Activated CD8-positive, alpha-beta memory T cell treated with anti-CD3 and anti-CD28 coated beads for 48 hours (primary cell): ENCODE data around the gene MAP4.
"Not testable (repeated sequence)": the region's sequence is repeated elsewhere in the genome, so short reads cannot be mapped to it uniquely, and the experiment has no call there.

Experiments used
- DNase-seq, 3 experiments: peaks; one replicate each; pipeline ENCODE4 v3.0.0-alpha.2; 2020; ENCODE audit warnings: low read depth in 2 of 3, low spot score in 2 of 3

Gene MAP4

GRCh38 chr3:47847801-47848518 is 168.3 kb downstream of the MAP4 start:
- DNase-seq = no peak

GRCh38 chr3:47847260-47847659 is 169.0 kb downstream of the MAP4 start:
- no peak for DNase-seq

DNA sequence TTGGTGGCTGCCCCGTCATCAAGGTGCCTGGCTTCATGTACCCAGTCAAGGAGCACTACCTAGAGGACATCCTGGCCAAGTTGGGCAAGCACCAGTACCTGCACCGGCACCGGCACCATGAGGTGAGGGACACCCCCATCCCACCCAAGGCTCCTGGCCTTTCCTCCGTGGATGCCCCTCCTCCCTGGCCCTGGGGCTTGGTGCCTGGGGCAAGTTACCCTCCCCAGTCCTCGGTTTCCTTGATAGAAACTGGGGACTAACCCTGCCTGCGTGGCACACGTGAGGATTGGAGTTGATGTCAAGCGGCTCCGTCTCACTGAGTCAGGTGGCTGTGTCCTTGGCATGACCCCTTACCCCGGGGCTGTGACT is 169.4 kb downstream of the MAP4 start:
- no peak for DNase-seq

- DNase-seq = no peak
These were observed 169.9 kb downstream of the MAP4 start for GRCh38 chr3:47846186-47846879.

DNA sequence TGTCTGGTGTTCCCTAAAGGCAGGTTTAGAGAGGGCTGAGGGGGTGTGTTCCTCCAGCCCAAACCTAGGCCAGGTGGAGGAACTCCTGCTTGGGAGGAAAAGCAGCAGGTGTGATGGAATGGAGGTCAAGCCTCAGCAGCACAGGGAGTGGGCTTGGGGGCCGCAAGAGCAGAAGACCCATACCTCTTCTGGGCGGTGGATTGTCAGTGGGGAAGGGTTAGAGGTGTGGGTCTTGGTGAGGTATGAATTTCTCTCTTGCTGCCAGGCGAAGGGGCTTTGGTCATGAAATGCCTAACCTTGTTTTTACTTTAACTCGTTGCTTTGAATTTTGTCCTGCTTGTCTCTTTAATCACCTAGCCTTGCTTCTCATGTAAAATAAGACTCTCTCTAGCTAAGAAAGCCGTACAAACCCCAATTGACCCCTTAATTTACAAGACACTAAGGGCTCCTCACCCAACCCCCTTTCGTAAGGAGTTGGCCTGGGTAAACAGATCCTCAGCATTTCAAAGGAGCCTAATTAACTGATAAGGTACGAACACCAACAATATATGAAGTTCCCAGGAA is 174.3 kb downstream of the MAP4 start:
- no peak for DNase-seq

DNA sequence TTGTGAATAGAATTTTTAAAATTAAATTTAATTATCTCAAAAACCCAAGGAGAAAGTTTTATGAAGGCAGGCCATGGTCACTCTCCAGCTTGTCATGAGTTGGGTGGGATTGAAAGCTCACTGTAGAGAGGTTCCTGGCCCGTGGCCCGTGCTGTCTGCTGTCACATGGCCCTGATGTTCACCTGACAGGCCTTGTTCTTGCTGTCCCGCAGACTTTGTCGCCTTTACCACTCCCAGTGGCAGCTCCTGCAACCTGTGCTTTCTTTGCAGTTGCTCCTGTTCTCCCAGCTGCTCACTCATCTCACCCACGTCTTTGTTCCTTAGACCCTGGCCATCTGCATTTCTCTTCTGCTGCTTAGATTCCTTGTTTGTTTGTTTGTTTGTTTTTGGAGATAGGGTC is 177.7 kb downstream of the MAP4 start:
- no peak for DNase-seq

- no peak for DNase-seq
These were observed 179.2 kb downstream of the MAP4 start for GRCh38 chr3:47836986-47837385.

- DNase-seq = not testable (repeated sequence)
These were observed 186.7 kb downstream of the MAP4 start for GRCh38 chr3:47829482-47829881.

DNA sequence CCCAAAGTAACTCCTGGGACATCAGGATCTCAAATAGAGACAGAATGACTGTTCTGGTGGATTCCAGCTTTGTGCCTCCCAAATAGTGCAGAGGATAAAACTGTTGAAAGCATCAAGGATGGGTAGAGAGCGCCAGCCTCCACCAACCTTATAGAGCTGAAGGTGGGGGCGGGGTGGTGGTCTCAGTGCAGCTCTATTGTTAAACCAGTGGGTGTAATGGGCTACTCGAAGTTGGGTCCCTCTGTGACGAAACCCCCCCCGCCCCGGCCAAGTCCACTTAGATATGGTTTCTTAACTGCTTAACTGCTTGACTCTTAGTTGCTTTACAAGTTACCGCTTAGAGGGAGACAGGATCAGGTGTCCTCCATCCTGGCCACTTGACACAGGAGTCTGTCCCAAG is 190.6 kb downstream of the MAP4 start:
- DNase-seq = no peak

GRCh38 chr3:47824541-47825473 is 191.4 kb downstream of the MAP4 start:
- DNase-seq = peak; percentile 46 to 68 (median 58)

GRCh38 chr3:47817609-47818008 is 198.6 kb downstream of the MAP4 start:
- DNase-seq = no peak

DNA sequence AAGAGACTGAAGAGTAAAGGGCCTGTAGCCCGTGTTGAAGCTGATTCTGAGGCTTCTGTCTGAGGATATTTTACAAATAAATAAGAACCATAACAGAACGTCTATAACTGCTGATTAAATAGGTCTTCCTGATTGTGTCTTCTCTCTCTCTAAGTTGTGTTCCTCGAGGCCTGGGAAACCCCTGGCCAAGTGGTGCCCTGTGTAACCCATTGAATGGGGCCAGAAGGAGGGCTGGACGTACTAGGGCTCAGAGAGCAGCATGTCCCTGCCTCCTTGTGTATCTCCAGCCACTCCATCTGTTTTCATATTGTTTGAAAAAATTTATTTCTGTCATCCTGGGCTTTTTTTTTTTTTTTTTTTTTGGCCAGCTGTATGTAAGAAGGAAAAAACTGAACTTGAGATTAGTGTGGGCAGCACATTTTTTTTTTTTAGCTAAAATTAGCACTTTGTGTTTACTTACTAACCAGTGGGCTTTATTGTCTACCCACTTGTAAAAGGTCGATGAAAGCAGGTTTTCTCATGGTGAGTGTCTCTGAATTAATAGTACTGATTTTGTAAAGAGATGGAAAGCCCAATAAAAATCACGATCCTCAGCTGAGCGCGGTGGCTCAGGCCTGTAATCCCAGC is 202.6 kb downstream of the MAP4 start:
- no peak for DNase-seq

DNA sequence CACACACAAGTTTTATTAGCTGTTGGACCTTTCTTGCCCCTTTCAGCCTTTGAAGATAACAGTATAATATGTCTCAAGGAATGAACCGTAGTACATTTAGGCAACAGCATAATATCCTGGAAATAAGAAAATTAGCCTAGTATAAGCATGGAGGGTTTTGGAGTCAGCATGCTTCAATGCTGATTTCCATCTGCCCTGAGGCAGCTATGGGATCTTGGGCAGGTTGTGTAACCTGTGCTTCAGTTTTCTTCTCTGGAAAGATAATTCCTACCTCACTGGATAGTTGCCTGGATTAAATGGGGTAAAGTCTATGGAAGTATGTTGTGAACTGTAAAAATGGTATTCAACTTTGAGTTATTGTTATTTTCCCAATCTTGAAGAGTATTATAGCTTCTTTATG is 211.6 kb downstream of the MAP4 start:
- no peak for DNase-seq

DNA sequence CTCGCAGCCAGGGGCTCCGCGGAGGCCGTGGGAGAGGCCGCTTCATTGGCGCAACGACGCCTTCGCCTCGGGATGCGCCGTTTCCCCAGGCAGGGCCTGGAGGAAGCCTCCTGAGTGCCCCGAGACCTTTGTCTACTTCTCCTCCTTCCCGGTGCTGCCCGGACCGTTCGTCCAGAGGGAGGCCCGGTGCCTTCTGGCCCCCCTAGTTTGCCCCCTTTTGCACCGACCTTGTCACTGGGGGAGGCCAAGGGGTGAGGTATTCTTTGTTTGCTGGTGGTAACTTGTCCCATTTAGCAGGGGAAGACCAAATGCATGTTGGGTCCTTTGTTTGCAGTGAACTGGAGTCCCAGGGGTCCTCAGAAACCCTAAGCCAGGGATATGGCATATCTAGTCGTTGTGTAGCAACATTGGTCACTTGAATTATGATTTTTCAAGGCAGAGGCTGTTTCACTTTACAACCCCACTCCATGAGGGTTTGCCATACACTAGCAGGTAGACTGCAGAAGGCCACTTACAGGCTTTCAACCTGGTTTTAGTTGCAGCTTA is 212.7 kb downstream of the MAP4 start:
- DNase-seq = no peak

DNA sequence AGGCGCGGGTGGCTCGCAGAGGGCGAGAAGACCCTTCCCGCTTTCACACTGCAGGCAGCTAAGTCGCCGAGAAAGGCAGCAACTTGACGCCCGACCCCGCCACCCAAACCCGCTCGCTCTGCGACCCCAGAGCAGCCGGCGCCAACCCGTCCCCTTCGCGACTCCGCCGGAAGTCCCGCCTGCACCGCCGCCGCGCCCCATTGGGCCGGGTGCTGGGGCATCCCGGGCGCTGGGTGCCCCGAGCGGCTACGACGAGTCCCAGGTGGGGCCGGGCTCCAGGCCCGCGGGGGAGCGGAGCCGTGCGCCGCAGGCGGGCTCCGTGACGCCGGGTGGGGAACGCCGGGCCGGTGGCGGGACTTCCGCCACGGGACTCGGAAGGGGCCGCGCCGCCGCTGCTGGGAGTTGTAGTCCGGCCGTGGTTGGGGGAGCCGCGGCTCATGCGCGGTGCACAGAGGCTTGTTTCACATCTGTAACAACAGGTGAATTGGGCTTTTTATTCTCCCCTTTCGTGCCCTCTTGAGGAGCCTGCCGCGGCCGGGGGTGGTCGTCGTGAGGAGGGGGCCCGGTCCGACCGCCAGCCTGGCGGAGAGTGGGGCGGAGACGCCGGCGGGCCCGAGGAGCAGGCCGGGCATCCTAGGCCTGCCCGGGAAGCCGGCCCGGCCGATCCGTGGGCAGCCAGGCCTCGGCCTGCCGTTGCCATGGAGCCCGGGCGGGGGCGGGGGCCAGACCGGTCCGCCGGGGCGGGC is 213.3 kb downstream of the MAP4 start, which contains the start of gene DHX30:
Gene DHX30 (plus strand): TSS at position 405 of the 746 bp plus-strand sequence. CDS start 7,546 bp downstream, outside the sequence.
- DNase-seq = peak; percentile 73 to 80 (median 78)
